Epithelial cell of esophagus (primary cell): ENCODE results near the gene SMIM36.
"Not testable (repeated sequence)": the region's sequence is repeated elsewhere in the genome, so short reads cannot be mapped to it uniquely, and the experiment has no call there.

Experiments used
- DNase-seq: peaks from one replicate; pipeline ENCODE4 v3.0.0; 2010; ENCODE audit warnings: low read depth
- H3K4me3 ChIP-seq: 2 replicates; pipeline ENCODE4 v1.5.1; 2011; ENCODE audit warnings: mild to moderate bottlenecking, low read length, control low read depth
- TF ChIP-seq, protein P1 (sequence below): IDR thresholded peaks from 2 replicates; pipeline ENCODE4 v1.5.1; 2011; ENCODE audit warnings: low read depth, mild to moderate bottlenecking, low read length, control low read depth, inconsistent platforms; ENCODE audit not compliant: insufficient read depth; ENCODE audit errors: missing control alignments

Gene SMIM36

GRCh38 chr17:55426851-55427586 is 84.2 kb downstream of the SMIM36 start:
- peak; percentile 62 for DNase-seq
- H3K4me3 ChIP-seq: no peak overlapping the region
- TF ChIP-seq, protein P1, sequence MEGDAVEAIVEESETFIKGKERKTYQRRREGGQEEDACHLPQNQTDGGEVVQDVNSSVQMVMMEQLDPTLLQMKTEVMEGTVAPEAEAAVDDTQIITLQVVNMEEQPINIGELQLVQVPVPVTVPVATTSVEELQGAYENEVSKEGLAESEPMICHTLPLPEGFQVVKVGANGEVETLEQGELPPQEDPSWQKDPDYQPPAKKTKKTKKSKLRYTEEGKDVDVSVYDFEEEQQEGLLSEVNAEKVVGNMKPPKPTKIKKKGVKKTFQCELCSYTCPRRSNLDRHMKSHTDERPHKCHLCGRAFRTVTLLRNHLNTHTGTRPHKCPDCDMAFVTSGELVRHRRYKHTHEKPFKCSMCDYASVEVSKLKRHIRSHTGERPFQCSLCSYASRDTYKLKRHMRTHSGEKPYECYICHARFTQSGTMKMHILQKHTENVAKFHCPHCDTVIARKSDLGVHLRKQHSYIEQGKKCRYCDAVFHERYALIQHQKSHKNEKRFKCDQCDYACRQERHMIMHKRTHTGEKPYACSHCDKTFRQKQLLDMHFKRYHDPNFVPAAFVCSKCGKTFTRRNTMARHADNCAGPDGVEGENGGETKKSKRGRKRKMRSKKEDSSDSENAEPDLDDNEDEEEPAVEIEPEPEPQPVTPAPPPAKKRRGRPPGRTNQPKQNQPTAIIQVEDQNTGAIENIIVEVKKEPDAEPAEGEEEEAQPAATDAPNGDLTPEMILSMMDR: no peak

GRCh38 chr17:55424893-55425540 is 86.2 kb downstream of the SMIM36 start:
- TF ChIP-seq, protein P1: no peak
- no peak for DNase-seq
- H3K4me3 ChIP-seq: no peak overlapping the region

DNA sequence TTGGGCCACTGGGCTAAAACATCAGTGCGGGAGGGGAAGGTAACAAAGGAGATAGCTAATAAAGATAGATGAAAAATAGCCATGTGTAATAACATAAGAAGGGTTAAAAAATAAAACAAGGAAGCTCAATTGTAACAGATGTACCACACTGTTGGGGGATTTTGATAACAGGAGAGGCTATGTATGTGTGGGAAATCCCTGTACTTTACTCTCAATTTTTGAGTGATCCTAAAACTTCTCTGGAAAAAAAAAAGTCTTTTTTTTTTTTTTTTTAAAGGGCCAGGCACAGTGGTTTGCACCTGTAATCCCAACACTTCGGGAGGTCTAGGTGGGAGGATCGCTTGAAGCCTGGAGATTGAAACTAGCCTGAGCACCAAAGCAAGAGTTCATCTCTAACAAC is 87.7 kb downstream of the SMIM36 start:
- DNase-seq: no peak
- TF ChIP-seq, protein P1: no peak
- no peak overlapping the region for H3K4me3 ChIP-seq

GRCh38 chr17:55422828-55423164 is 88.5 kb downstream of the SMIM36 start:
- not testable (repeated sequence) for H3K4me3 ChIP-seq, DNase-seq

- TF ChIP-seq, protein P1: no peak
- DNase-seq: peak; percentile 46
- H3K4me3 ChIP-seq: peak within 1 kb of the TSS; percentile 76
These were observed 89.9 kb downstream of the SMIM36 start, which contains the start of gene MMD for GRCh38 chr17:55421179-55421934. Gene MMD (minus strand): TSS chr17:55421835. CDS start chr17:55421695, 140 bp downstream.

GRCh38 chr17:55420776-55421178 is 90.5 kb downstream of the SMIM36 start:
- H3K4me3 ChIP-seq: peak overlapping the region; percentile 76
- TF ChIP-seq, protein P1: no peak
- no peak for DNase-seq

DNA sequence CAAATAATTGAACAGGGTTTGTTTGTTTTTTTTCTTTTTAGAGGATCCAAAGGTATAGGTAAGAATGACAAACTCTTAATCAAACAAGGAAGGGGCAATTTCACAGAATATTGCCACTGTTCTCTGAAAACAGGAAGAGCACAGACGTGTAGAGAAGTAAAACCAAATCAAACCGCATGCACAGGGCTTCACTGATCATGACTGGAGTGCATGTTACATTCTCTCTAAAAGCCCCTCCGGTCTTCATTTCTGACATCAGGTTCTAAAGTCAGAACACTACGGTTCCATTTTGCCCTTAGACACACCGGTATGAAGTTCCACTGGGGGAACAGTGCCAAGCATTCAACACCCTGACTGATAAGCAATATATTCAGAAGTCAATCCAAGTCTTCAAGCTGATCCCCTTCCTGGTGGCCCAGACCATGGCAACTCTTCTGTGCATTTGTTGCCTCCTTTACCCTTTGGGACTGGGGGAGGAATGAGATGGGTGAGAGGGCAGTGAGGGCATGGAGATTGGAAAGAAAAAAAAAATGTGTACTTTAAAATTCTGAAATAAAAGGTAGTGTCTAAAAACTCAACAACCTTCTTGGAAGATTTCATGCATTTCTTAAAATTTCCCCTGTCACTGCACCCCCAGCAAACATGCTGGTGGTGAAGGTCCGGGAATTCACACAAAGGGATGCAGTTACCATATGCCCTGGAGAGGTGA is 91.0 kb downstream of the SMIM36 start:
- no peak for DNase-seq
- TF ChIP-seq, protein P1: no peak
- peak overlapping the region; percentile 76 for H3K4me3 ChIP-seq
